Stimulated activated CD4-positive, alpha-beta T cell treated with anti-CD3 and anti-CD28 coated beads, Interleukin-2, amount 100 ng/mL, for 4 hours (primary cell): Measurements from ENCODE around the gene CPB2.

Experiments
- DNase-seq: peaks from one replicate; pipeline ENCODE4 v3.0.0-alpha.2; 2020; ENCODE audit warnings: low read depth

CPB2 gene

DNA sequence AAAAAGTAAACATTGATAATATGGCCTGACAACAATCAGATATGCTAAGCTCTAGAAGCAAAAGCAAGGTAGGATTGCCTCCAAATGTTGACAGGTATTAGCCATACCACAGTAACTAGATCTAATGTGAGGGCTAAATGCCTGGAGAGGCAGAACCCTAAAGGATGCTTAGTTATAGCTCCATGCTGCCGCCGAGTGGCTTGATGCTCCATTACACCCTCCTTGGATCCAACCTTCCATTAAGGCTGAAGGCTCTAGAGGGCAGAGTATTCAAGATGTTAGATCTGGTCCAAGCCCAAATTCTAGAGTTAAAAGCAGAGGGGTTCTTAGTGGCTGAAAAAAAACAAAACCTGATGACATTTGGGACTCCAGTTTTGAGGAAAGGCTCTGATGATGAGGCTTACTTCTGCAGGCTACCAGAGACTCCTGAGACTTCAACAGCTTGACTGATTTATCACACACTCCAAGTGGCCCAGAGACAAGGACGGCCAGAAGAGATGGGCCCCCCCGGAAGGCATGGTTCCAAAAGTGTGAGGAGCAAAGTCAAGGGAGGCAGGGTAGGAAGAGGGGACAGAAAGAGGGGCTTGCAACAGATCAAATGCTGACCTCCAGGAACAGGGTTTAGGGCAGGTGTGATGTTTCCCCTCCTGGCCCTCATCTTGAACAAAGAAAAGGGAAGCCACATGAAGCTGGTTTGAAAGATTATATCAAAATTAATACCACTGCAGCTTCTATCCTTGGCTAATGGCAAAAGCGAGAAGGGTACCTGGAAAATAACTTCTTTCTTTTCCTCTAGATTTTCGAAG is 21.9 kb upstream of the CPB2 start:
- peak; percentile 41 for DNase-seq

DNA sequence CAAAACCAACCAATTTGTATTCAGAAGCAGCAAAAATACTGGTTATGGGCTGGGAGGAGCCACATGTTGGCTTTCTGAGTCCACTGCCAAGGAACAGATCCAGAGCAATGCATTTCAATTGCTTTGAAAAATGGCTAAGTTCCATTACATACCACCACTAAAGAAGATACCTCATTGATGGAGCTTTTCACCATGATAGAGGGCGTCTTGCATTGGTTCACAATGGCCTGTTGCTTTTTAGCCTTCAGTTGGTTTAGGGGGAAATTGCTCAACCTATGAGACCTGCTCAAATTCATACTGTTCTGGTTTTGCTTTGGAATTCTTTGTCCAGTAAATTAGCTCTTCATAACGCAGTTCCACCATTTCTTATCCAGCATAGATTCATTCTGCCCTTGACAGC is 21.2 kb upstream of the CPB2 start:
- DNase-seq = no peak

DNA sequence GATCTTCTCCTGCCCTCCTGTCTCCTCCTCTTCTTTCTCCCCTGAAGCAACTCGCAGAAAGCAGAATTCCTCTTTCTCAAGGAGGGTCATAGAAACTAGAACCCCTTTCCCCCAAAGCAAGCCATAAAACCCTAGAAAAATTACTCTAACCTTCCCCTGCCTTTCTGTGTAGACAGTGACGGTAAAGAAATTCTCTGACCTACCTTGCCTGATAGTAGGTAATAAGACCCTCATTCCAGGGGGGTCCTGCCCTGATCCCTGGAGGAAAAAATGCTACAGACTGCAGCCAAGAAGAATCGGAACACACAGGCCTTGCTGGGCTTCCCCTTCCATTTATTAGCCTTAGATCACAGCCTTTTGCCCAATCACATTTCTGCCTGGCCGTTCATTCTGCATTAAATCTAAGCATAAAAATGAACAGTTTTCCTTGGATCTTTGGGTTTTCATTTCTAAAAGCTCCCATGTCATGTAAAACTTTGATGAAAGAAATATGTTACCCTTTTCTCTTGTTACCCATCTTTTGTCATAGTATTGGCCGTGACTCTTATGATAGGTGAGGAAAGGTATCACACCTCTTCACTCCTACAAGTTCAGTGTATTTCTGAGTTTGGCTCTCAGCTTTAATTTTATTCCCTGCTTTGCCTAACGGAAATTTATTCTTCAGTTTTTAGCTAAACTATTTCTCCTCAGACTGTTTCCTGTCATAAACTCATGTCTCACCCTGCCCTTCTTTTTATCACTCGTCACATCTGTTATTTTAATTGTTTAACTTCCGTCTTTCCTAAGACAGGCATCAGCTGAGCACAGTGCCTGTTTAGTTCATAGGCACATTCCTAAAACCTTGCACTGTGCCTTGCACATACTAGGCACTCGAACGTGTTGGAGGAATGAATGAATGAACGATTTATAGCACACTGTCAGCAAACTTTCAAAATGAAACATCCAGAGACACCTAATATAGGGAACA is 20.4 kb upstream of the CPB2 start:
- no peak for DNase-seq

DNA sequence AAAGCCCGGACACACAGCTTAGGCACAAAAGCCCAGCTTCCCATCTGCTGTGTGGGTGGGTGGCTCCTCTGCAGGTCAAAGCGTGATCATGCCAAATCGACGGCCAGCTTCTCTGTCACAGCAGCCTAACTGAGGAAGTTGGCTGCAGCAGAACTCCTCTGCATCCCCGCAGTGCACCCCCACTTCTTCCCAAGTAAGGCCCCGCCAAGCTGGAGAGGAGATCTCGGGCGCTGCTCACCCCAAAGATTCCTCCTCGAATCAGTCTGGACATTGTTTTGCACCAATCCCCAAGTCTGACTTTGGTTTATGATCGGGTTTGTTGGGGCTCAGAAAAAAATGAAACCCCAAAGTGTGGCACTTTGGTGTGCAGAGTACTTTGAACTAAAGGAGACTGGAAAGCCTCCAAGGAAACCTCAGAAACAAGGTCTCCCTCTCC is 19.7 kb upstream of the CPB2 start:
- DNase-seq = no peak

DNA sequence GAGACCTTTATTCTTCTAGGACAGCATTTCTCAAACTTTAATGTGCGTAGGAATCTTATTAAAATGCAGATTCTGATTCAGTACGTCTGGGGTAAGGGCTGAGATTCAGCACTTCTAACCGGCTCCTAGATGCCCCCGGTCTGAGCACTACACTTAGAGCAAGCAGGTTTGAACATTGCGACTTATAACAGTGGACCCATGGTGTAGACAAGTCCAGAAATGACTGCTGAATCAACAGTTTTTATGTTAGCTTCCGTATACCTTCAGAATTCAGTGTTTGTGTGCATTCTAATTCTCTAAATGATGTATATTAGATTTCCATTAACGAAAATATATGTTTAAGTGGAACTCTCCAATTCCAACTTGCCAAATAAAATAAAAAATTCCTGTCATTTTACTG is 17.5 kb upstream of the CPB2 start:
- no peak for DNase-seq

DNA sequence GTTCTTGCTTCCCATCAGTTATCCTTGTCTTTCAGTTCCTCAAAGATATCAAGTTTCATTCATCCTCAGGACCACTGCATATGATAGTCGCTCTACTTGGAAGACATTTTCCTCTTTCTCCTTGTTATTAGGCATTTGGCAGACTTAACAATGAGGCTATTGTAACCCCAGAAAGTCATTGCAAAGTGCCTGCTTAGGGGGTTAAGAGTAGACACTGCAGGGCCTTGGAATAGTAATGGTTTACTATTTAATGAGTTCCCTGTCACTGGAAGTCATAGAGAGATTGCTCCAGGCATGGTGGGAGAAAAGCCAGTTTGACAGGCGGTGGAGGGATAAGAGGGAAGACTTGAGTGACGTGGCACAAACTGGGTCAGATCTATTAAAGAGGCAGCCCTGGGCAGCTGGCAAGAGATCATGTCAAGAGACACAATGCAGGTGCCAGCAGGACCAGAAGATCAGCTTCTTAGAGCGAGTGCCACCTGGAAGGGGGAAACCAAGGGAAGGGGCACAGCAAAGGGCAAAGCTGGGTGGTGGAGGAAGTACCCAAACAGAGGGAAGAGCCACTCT is 16.8 kb upstream of the CPB2 start:
- DNase-seq = no peak

DNA sequence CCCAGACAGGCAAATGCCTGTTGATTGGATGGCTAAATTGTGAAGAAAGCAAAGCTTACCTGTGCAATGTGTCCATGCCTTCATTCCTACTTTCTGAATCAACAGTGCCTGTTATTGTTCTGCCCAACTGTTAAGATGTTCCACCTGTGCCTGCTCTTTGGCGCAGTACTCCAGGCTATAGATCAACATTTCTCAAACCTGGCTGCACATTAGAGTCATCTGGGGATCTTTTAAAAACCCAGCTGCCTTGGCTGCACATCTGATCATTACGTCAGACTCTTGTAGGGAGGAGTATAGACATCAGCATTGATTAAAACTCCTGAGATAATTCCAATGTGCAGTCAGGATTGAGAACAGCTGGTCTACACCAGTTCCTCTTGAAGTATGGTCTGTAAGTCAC is 16.2 kb upstream of the CPB2 start:
- DNase-seq = no peak

DNA sequence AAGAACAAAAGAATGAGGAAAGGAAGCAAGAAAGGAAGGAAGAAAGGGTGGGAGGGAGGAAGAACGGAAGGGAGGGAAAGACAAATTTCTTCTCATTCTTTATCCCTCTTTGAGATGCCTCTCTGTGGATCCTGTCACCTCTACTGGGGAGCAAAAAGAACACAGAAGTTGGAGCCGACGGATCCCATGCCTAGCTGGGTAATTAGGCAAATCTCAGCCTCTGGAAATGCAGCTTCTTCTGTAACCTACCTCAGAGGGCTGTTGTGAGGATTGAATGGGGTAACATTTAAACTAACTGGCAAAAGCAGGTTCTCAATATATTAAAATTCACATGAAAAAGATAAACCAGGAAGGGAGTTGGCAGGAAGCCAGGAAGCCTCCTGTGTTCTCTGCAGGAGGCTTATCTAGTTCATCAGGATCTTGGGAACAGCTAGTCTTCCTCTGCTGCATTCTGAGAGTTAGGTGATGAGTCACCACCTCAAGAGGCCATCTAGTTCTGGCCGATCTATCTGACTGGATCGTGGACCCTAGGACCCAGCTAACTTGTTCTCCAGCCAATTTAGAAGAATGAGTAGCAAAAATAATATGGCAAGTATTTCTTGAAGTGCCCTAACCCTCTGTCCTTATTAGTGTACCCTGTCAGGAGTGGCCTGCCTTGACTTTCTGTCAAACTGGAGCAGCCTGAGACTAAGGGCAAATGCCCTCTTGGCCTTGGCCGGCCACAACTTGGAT is 15.2 kb upstream of the CPB2 start:
- DNase-seq = no peak

DNA sequence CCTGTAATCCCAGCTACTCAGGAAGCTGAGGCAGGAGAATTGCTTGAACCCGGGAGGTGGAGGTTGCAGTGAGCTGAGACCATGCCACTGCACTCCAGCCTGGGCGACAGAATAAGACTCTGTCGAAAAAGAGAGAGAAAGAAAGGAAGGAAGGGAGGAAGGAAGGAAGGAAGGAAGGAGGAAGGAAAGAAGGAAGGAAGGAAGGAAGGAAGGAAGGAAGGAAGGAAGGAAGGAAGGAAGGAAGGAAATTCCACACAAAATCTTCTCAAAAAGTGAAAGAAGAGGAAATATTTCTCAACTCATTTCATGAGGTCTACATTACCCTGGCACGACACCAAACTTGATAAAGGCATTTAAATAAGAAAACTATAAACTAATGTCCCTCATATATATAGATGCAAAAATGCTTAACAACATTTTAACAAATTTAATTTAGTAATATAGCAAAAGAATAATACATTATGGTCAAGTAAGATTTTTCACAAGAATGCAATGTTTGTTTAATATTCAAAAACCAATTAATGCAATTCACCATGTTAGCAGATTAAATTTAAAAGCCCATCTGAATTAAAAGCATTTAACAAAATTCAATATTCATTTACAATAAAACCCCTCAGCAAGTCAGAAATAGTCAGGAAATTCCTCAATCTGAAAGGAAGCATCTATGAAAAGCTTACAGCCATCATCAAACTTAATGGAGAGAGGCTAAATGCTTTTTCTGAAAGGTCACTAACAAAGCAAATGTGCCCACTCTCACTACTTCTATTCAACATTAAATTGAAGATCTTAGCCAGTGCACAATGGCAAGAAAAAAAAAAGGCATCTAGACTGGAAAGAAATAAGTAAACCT is 12.0 kb upstream of the CPB2 start:
- no peak for DNase-seq

DNA sequence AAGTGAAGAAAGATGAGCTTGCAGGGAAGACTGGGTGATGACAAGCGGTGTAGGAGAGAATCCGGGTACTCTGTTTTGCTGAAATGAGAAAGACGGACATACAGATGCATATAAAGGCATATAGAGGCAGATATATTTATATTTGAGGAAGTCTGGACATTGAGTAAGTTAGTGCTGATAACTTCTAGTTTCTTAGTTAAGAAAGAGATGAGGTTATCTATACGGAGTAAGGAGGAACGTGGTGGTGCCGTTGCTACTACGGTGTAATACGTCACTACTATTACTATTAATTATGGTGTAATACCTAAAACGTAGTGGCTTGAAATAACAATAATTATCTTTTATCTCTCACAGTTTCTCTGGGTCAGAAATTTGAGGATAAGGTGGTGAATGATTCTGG is 9.8 kb upstream of the CPB2 start:
- no peak for DNase-seq

DNA sequence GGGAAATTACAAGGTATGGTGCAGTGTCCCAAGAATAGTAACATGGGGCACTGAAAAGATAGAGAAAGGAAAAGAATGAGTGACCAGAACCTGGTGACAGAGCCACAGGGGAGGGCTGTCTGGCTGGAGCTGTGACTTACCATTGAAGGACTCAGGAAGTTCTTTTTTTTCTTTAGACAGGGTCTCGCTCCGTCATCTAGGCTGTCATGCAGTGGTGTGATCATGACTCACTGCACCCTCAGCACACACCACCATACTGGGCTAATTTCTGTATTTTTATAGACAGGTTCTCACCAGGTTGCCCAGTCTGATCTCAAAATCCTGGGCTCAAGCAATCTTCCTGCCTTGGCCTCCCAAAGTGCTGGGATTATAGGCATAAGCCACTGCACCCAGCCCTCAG is 8.8 kb upstream of the CPB2 start:
- DNase-seq = no peak

DNA sequence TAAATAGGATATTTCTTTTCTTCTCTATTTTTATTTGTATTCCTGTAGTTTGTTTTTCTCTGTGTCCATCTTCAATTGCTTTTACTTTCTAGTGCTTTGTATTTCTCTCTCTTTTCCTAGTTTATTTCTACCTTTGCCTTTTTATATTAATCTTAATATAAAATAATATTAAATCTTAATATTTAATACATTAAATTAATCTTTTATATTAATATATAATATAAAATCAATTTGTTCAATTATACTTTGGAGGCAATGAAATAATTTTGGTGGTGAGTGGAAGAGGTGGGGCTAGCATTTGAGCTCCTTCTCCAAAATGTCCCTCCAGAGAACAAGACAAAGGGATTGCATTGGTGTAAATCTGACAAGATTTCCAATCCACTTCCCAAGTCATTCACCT is 6.3 kb upstream of the CPB2 start:
- no peak for DNase-seq

DNA sequence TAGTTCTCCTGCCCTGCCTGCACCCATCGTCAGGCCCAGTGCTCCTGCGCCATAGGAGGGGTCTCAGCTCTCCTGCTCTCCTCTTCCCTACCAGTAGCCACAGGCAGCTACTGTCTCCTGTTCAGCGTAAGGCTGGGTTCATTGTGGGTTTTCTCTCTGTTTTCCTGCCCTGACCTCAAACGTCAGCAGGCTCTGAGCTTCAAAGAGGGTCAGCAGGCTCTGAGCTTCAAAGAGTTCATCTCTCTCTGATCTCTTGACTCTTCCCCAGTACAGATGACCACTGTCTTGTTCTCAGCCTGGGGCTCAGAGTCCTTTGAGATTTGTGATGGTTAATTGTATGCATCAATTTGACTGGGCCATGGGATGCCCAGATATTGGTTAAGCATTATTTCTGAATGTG is 4.6 kb upstream of the CPB2 start:
- no peak for DNase-seq

DNA sequence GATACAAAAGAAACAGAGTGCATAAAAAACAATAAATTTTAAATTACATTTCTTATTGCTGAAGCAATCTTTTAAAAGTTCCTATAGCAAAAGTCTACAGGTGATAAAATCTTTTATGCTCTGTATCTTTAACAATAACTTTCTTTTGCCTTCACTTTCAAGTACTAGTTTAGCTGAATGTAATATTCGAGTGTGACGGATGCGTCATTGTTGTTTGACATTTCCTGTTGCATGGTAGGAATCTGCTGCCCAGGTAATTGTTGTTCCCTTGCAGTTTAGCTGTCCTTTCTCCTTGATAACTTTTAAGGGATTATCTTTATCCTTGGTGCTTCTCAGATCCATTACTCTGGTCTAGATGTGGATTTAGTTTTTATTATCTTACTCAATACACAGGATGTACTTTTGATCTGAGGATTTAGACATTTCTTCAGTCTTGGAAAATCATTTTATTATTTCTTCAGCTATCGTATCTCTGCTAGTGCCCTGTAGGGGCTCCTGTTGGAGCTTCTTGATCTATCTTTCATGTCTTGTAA is 2.1 kb upstream of the CPB2 start:
- no peak for DNase-seq

DNA sequence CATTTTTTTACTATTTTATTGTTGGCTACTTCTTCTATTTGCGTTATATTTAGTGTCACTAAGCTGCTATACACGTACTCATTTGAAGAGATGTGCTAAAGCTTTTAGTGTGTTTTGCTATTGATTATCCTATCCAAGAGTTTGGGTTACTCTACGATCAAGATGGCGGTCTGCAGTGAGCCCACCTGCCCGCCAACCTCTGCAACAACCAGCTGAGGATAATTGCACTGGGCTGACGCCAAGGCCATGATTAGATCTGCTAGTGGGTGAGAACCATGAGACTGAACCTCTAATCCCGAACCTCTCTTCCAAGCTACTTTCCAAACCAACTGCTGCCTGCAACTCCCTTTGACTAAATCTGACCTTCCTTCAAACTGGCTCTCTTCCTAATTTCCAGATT is 1.8 kb downstream of the CPB2 start:
- DNase-seq = no peak

DNA sequence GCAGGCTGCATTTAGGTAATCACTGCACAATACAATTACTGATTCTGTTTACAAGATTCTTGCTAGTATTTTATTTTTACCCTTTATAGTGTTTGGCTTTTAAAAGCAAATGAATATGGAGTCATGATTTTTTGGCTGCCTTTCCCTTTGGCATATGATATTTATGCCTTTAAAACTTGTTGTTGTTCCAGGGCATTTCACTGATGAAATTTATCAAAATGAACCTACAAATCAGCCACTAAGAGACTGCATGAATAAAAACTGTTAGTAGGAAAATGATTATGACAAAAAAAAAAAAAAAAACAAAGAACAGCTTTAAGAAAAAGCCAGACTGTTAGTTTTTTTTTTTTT is 2.6 kb downstream of the CPB2 start:
- DNase-seq = no peak

DNA sequence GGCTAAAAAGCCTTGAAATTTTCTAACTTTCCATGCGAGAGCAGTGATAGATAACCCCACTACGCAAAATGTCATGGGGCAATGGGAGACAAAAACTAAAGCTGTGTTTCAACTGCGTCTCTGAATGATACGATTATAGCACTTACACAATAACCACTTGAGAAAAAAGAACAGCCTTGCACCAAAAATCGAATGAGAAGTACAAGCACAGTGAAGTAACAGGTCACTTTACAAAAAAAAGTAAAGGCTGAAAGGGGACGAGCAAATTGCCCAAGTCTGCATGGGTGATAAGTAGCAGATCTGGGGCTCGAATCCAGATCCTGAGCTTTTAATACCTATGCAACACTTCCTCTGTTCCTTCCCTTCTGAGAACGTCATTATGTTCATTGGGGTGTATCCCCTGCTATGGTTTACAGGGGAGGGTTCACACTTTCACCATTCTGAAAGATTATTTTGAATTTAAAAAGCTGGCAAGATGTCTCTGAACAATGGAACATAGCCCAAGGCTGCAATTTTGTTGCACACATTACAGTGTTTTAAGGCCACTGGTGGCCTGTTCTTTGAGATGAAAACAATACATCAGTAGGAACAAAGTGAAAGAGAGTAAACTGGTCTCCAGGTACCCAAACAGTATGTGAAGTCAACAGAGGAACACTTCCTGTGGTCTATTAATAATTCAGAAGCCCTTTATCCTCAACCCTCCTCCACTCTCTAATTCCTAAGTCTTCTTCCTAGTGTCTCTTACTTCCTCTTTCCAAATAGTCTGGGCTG is 3.2 kb downstream of the CPB2 start:
- no peak for DNase-seq

DNA sequence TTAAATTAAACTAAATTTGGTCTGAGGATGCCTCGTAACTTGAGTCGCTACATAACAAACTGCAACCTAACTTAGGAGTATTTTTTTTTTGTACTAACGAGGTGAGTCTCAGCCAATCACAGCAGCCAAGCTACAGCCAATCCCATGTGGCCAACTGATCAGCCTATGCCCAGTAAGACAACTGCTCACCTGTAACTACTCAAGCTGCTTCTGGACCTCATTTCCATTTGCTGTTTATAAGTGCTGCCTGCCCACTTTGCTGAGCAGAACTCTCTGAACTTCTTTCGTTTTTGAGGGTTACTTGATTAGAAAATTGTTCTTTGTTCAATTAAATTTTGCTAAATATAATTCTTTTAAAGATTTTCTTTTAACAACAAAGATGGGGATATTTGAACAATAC is 3.8 kb downstream of the CPB2 start:
- DNase-seq = no peak

DNA sequence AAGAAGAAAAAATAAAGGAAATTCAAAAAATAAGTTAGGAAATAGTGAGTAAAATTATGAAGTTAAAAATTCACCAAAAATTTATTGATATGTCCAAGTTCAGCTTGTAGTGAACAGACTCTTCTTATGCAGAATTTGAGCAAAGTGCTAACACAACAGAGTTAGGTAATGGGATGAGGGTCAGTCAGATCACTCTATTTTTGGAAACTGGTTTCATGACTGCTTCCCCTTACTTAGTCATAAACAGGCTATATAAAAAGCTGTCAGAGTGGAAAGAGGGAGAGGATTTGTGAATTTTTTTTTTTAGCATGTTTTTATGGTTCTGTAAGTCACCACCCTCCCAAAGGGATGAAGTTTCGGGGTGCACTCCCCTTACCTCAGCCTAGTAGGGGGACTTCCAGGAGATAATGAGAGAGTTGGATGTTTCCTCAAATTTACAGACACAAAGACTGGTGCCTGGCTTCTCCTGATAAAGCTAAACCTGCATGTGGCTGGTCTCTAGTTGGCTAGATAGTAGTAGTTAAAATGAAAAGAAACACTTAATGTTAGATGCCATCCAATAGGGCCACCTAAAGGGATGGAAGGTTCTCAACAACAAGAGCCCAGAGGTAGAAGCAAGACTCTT is 4.5 kb downstream of the CPB2 start:
- DNase-seq = no peak

DNA sequence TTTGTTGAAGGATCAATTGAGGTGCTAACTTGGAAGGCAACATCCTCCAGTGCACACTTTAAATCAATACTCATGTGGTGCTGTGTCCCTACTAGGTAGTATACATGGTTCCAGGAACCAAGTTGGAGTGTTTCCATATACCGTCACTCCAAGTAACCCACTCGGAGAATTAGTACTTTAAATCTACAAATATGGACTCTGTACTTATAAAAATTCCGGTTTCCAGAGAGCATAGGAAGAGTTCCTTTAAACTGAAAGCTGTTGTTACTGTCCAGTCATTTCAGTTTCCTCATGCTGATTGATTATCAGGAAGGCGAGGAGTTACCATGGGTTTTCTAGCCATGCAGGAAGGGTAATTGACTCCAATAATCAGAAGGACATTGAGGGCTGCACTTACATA is 7.2 kb downstream of the CPB2 start:
- no peak for DNase-seq
